Measurements from ENCODE around the gene OSBPL6. TPM values are rescaled to one million over a fixed set of nuclear protein-coding genes. Genes with fewer than 3 reads are reported as not detected.
A peak's percentile ranks its signal among the peaks of the same experiment; 100 is the strongest.

Gene OSBPL6
- total RNA-seq, 1 experiment from 2014 or later, result 2.1 TPM

- TF ChIP-seq, protein P1, sequence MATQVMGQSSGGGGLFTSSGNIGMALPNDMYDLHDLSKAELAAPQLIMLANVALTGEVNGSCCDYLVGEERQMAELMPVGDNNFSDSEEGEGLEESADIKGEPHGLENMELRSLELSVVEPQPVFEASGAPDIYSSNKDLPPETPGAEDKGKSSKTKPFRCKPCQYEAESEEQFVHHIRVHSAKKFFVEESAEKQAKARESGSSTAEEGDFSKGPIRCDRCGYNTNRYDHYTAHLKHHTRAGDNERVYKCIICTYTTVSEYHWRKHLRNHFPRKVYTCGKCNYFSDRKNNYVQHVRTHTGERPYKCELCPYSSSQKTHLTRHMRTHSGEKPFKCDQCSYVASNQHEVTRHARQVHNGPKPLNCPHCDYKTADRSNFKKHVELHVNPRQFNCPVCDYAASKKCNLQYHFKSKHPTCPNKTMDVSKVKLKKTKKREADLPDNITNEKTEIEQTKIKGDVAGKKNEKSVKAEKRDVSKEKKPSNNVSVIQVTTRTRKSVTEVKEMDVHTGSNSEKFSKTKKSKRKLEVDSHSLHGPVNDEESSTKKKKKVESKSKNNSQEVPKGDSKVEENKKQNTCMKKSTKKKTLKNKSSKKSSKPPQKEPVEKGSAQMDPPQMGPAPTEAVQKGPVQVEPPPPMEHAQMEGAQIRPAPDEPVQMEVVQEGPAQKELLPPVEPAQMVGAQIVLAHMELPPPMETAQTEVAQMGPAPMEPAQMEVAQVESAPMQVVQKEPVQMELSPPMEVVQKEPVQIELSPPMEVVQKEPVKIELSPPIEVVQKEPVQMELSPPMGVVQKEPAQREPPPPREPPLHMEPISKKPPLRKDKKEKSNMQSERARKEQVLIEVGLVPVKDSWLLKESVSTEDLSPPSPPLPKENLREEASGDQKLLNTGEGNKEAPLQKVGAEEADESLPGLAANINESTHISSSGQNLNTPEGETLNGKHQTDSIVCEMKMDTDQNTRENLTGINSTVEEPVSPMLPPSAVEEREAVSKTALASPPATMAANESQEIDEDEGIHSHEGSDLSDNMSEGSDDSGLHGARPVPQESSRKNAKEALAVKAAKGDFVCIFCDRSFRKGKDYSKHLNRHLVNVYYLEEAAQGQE (IDR thresholded peaks at IDR 0.05; ENCODE audit: insufficient read depth in 1 of 2, low read depth in 2 of 2, low read length in 1 of 2), result no peak
- no peak for TF ChIP-seq TCF7L2 (IDR thresholded peaks at IDR 0.05; ENCODE audit: low read depth, low read length)
- no peak for TF ChIP-seq POLR2AphosphoS5 (IDR thresholded peaks at IDR 0.05; ENCODE audit: low read depth, low read length)
- no peak for TF ChIP-seq CTCF (IDR thresholded peaks at IDR 0.05)
- no peak for TF ChIP-seq SIN3A (IDR thresholded peaks at IDR 0.05; ENCODE audit: borderline replicate concordance, insufficient read depth, low read depth, low read length)
- Histone ChIP-seq H3K27ac (ENCODE audit: low read length) (peak overlapping the region; percentile 96; the same call in 1 of the 2 replicates), H3K9me3 (ENCODE audit: control insufficient read depth, insufficient read depth, low read depth, low read length) (no peaks in the 10 kb centered on the region), H3K27me3 (ENCODE audit: control insufficient read depth, insufficient read depth, low read length) (no peaks in the 10 kb centered on the region), H3K36me3 (ENCODE audit: control insufficient read depth, insufficient read depth, low read length) (peaks cover 13% of the 10 kb centered on the region), H3K4me1 (ENCODE audit: control insufficient read depth, insufficient read depth, low read length) (peaks cover 9% of the 10 kb centered on the region; the same call in 1 of the 2 replicates), H3K4me3 (ENCODE audit: low read depth in 2 of 2, low read length in 2 of 2) (peak overlapping the region; percentile 88 to 95; a peak in 2 of 4 replicates)
- BruUV-seq (replicated peaks), result no TSS peak
- in situ Hi-C loops (cut with HindIII; ENCODE audit: low pct_unique_long_range_greater_than_20kb, low sequenced_read_pairs), result no loop called here
- ATAC-seq (no peak), DNase-seq (ENCODE audit: low read depth, low spot score) (no peak)
- ChIA-PET CTCF (no interaction called here), POLR2A (no interaction called here)
- intact Hi-C loops (cut with micrococcal nuclease; ENCODE audit: unreplicated experiment), result no loop called here
Measured at GRCh38 chr2:178452334-178452733, 258.0 kb downstream of the OSBPL6 start.

Other genes starting within 250 kb of the OSBPL6 start
- not detected for gene PDE11A, start 121.7 kb upstream of the OSBPL6 start, total RNA-seq (2021; ENCODE audit: unreplicated experiment)
- 14.1 TPM for gene RBM45, start 82.1 kb upstream of the OSBPL6 start, total RNA-seq (2021; ENCODE audit: unreplicated experiment)

Measured in Panc1 (cell line).